Urinary bladder (tissue), 4 donors: ENCODE measurements around the gene CABLES1. TPM values are rescaled to one million over a fixed set of nuclear protein-coding genes. Genes with fewer than 3 reads are reported as not detected.

ENCODE experiments used
- DNase-seq: peaks from one replicate; pipeline ENCODE4 v3.0.0-alpha.2; 2015; ENCODE audit errors: extremely low spot score
- H3K27ac ChIP-seq: one replicate; pipeline ENCODE4 v1.5.1; 2013; ENCODE audit warnings: low read depth, mild to moderate bottlenecking, moderate library complexity
- H3K36me3 ChIP-seq: one replicate; pipeline ENCODE4 v1.6.1; 2013; ENCODE audit warnings: mild to moderate bottlenecking, moderate library complexity; ENCODE audit not compliant: insufficient read depth
- H3K4me1 ChIP-seq: one replicate; pipeline ENCODE4 v1.6.1; 2013; ENCODE audit warnings: mild to moderate bottlenecking, moderate library complexity; ENCODE audit not compliant: insufficient read depth
- H3K4me3 ChIP-seq: one replicate; pipeline ENCODE4 v1.5.1; 2013; ENCODE audit warnings: low read depth, low read length
- WGBS: extraction: QIAGEN DNeasy Blood & Tissue Kit; methylation state at CpG from one replicate; pipeline ENCODE4 v1.1.7; 2013; 5-methylcytosine and 5-hydroxymethylcytosine counted together
- polyA plus RNA-seq: library from polyadenylated mRNA; stranded (reverse); fragments of 200-250 nt; gene quantifications from one replicate; pipeline ENCODE4 v1.2.3, GENCODE V29; 2013
- total RNA-seq: library from RNA; depleted of rRNA; stranded (reverse); fragments of >200 nt; gene quantifications from one replicate; pipeline ENCODE4 v1.2.3, GENCODE V29; 2014
- donor health status: healthy with polysubstance abuse.
- donor health status: healthy.

The CABLES1 gene
- total and polyA plus RNA-seq, 2 donors, result 4.5 to 14.6 TPM

DNA sequence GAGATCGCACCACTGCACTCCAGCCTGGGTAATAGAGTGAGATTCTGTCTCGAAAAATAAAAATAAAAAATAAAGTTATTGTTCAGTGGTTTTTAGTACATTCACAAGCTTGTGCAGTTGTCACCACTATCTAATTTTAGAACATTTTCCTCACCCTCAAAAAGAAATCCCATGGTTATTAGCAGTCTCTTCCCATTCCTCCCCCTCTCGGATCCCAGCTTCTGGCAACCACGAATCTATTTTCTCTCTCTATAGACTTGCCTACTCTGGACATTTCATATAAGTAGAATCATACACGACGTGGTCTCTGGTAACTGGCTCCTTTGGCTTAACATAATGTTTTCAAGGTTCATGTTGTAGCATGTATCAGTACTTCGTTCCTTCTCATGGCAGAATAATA is 38.6 kb downstream of the CABLES1 start:
- no peaks in the 10 kb centered on the region for H3K36me3 ChIP-seq
- 78% methylated on average over 7 of the region's 7 CpGs for WGBS
- H3K27ac ChIP-seq, result no peak overlapping the region
- peaks cover 3% of the 10 kb centered on the region for H3K4me1 ChIP-seq
- H3K4me3 ChIP-seq, result no peak overlapping the region
- DNase-seq, result no peak

DNA sequence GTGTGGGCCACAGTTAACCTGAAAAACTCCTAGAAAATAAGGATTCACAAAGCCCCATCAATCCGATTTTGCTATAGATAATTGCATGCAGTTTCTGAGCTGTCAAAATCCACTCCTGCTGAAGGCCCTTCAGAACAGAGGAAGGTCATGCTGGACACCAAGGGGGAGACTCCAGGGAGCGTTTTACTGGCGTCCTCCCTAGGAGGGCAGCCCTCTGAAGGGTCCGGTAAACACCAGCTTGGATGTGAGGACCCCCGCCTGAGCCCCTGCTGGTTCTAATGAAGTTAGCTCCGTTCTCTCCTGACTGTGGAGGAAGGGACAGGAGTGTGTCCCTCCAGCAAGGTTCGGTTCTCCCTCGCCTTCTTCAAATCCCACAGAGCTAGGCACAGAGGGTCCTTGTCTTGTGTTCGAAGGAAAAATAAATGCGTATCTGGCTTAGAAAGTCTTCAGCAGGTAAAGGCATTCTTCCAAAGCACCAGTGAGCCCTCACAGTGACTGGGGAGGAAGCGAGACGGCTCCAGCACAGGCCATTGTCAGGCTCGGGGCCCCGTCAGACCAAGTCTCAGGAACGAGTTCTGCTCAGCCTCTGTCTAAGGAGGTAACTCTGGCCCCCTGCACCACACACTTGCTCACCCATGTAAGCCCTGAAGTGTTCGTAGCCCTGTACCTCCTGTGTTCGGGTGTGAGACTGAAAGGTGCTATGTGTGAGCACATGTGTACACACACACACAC is 41.6 kb downstream of the CABLES1 start:
- DNase-seq, result no peak
- Histone ChIP-seq H3K36me3 (no peaks in the 10 kb centered on the region), H3K27ac (no peak overlapping the region), H3K4me1 (peaks cover 3% of the 10 kb centered on the region), H3K4me3 (no peak overlapping the region)
- WGBS, result 90% methylated on average over 17 of the region's 17 CpGs

DNA sequence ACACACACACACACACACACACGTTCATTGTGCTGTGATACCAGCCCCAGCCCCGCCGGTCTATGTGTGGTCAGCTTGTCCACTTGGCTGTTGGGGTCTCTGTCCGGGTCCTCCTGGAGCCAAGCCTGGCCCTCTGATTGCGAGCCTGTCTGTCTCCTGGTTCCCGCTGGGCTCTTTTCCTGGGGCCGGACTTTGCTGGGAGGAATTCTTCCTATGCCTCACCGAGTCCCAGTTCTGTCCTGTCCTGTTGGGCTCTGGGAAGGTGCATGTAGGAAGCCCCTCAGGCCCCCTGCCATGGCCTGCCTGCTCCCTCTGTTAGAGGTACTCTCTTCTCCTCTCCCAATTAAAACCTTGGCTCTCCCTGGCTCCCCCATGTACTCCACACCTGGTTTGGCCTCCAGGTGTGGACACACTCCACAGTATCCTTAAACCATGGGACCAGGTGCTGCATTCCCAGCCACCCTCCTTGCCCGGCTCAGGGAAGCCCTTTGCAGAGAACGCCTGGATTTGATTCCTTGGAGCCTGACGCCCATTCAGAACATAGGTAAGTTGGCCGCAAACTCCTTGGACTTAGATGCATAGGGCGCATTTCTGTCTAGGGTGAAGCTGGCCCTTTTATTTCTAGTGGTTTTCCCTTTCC is 42.3 kb downstream of the CABLES1 start:
- no peak overlapping the region for H3K27ac ChIP-seq
- H3K4me1 ChIP-seq, result peaks cover 3% of the 10 kb centered on the region
- H3K36me3 ChIP-seq, result no peaks in the 10 kb centered on the region
- no peak for DNase-seq
- 91% methylated on average over 13 of the region's 13 CpGs for WGBS
- H3K4me3 ChIP-seq, result no peak overlapping the region

- Histone ChIP-seq H3K4me3 (no peak overlapping the region), H3K27ac (no peak overlapping the region), H3K4me1 (peaks cover 3% of the 10 kb centered on the region), H3K36me3 (no peaks in the 10 kb centered on the region)
- no peak for DNase-seq
- WGBS, result 88% methylated on average over 7 of the region's 7 CpGs
These were observed 42.9 kb downstream of the CABLES1 start for GRCh38 chr18:23178201-23178600.

DNA sequence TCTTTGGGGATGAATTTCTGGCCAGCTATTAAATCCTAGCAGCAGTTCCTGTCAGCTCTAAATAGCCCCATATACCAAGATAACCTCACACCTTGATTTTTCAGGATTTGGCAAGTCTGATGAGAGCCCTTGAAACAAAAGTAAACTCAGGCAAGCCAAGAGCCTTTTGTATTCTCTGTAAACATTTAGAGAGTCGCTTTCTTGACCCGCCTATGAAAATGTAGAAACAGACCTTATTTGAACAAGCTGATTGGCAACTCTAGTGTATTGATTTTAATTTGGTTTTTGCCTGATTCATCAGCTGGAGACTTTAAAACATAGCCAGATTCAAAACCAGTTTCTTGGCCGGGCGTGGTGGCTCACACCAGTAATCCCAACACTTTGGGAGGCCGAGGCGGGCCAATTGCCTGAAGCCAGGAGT is 43.4 kb downstream of the CABLES1 start:
- Histone ChIP-seq H3K4me3 (no peak overlapping the region), H3K27ac (no peak overlapping the region), H3K4me1 (peaks cover 3% of the 10 kb centered on the region), H3K36me3 (no peaks in the 10 kb centered on the region)
- WGBS, result 87% methylated on average over 6 of the region's 6 CpGs
- DNase-seq, result no peak

- WGBS, result 74% methylated on average over 6 of the region's 6 CpGs
- no peaks in the 10 kb centered on the region for H3K36me3 ChIP-seq
- H3K4me3 ChIP-seq, result no peak overlapping the region
- H3K27ac ChIP-seq, result no peak overlapping the region
- no peak for DNase-seq
- H3K4me1 ChIP-seq, result peaks cover 3% of the 10 kb centered on the region
These were observed 44.1 kb downstream of the CABLES1 start for GRCh38 chr18:23179416-23179815.

DNA sequence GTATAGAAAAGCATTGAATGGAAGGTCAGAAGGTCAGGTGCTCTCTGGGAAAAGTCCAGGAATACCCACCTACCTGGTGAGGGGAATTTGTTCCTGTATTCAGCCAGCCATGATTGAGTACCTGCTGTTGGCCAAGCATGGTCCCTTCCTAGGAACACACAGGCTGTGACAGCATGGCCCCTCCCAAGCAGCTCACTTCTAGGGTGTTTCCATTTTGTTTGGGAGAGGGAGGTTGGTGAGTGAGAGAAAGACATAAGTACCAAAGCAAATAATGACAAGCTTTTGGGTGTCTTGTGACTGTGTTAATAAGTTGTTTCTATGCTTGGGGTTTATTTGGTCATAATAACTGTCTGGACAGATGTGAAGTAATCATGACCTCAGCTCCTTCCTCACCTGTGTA is 46.3 kb downstream of the CABLES1 start:
- no peak overlapping the region for H3K4me3 ChIP-seq
- no peak overlapping the region for H3K27ac ChIP-seq
- no peaks in the 10 kb centered on the region for H3K36me3 ChIP-seq
- H3K4me1 ChIP-seq, result peaks cover 3% of the 10 kb centered on the region
- no peak for DNase-seq

- H3K27ac ChIP-seq, result no peak overlapping the region
- 93% methylated on average over 9 of the region's 9 CpGs for WGBS
- no peak overlapping the region for H3K4me3 ChIP-seq
- H3K4me1 ChIP-seq, result peaks cover 3% of the 10 kb centered on the region
- DNase-seq, result no peak
- H3K36me3 ChIP-seq, result no peaks in the 10 kb centered on the region
These were observed 47.3 kb downstream of the CABLES1 start for GRCh38 chr18:23182606-23183005.

GRCh38 chr18:23183411-23184150 is 48.3 kb downstream of the CABLES1 start:
- Histone ChIP-seq H3K36me3 (no peaks in the 10 kb centered on the region), H3K4me1 (no peaks in the 10 kb centered on the region), H3K4me3 (no peak overlapping the region), H3K27ac (no peak overlapping the region)
- DNase-seq, result no peak
- WGBS, result 38% methylated on average over 8 of the region's 8 CpGs

DNA sequence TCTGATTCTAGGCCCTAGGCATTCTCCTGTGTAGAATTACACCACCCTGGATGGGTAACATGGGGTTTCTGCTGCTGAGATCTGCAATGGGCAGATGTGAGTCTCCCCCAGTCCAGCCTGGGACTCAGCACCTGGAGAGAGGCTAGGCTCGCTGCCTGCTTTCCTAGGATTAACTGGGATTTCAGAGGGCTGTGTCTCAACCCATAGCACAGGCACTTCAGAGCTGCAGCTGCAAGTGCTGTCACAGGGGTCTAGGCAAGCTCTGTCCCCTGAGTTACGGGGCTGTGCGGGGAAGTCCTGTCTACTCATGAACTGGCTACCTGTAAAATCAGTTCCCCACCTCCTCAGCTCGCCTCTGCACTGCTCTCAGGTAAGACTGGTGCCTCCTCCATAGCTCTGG is 51.5 kb downstream of the CABLES1 start:
- no peak overlapping the region for H3K4me3 ChIP-seq
- no peak for DNase-seq
- 94% methylated on average over 4 of the region's 4 CpGs for WGBS
- H3K27ac ChIP-seq, result no peak overlapping the region
- H3K4me1 ChIP-seq, result no peaks in the 10 kb centered on the region
- H3K36me3 ChIP-seq, result no peaks in the 10 kb centered on the region

GRCh38 chr18:23188068-23188760 is 52.9 kb downstream of the CABLES1 start:
- H3K4me1 ChIP-seq, result no peaks in the 10 kb centered on the region
- 82% methylated on average over 6 of the region's 6 CpGs for WGBS
- no peak overlapping the region for H3K4me3 ChIP-seq
- no peak overlapping the region for H3K27ac ChIP-seq
- no peaks in the 10 kb centered on the region for H3K36me3 ChIP-seq
- no peak for DNase-seq

- H3K36me3 ChIP-seq, result no peaks in the 10 kb centered on the region
- no peak for DNase-seq
- H3K27ac ChIP-seq, result no peak overlapping the region
- no peak overlapping the region for H3K4me3 ChIP-seq
- H3K4me1 ChIP-seq, result no peaks in the 10 kb centered on the region
- 97% methylated on average over 7 of the region's 7 CpGs for WGBS
These were observed 53.8 kb downstream of the CABLES1 start for GRCh38 chr18:23189099-23189498.

GRCh38 chr18:23189768-23190661 is 54.7 kb downstream of the CABLES1 start:
- WGBS, result 95% methylated on average over 25 of the region's 25 CpGs
- H3K4me3 ChIP-seq, result no peak overlapping the region
- no peak overlapping the region for H3K27ac ChIP-seq
- no peaks in the 10 kb centered on the region for H3K36me3 ChIP-seq
- no peak for DNase-seq
- H3K4me1 ChIP-seq, result no peaks in the 10 kb centered on the region
